PC-3 (cell line): Measurements from ENCODE around the gene FARS2.

Experiments
- CTCF ChIP-seq: fragments of 300-600 bp; sonication (generic); conservative IDR thresholded peaks from 2 replicates; pipeline ENCODE4 v1.5.1; 2017; ENCODE audit warnings: antibody characterized with exemption, low read depth, mild to moderate bottlenecking, low read length
- EZH2 ChIP-seq: fragments of 300-600 bp; sonication (generic); IDR thresholded peaks from one replicate; pipeline ENCODE4 v1.6.1; 2017; ENCODE audit warnings: antibody characterized with exemption, mild to moderate bottlenecking, low read length; ENCODE audit not compliant: unreplicated experiment
- EZH2phosphoT487 ChIP-seq: fragments of 300-600 bp; sonication (generic); IDR thresholded peaks from 2 replicates; pipeline ENCODE4 v1.6.1; 2018; ENCODE audit warnings: mild to moderate bottlenecking, antibody characterized with exemption, low read length, borderline replicate concordance

- TF ChIP-seq CTCF (no peak), EZH2 (no peak), EZH2phosphoT487 (no peak)
Observed at GRCh38 chr6:5257400-5257799, 3.9 kb upstream of the FARS2 start.
